ENCODE data around the gene KIAA1755.

DNA sequence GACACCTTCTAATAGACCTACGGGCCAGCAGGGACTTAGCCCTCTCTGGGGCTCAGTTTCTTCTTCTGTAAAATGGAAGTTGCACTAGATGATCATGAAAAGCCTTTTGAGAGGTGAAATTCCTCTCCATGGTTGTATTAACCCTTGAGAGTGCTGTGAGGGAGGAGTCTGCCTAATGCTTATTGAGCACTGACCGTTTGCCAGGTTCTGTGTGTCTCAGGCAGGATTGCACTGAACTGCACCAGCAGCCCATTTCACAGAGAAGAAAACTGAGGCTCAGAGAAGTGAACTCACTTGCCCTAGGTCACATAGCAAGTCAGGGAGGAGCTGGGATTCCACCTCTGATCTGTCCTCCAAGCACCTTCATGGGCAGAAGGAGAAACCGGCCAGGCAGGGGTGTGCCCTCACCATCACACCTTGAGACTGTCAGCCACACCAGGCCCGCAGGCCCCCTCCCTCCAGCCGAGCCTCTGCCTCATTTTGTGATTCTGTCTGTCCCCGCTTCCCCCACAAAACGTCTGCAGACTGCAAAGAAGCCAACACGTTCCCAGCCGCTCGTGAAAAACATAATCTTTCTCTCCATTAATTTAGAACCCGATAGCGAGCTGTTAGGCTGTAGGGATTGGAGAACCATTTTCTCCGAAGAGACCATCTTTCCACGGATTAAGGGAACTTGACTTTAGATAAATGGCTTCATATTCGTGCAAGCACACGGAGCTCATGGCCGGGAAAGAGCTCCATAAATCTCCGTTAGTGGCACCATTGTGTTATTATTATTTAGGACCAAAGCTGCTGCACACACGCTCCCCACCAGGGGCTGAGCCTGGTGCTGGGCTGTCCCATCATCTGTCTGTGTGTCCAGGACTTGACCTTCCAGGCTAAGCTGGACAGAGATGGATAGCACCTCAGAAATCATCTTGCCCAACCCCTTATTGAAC lies 46.0 kb downstream of the KIAA1755 start:
- TF ChIP-seq, protein P1, sequence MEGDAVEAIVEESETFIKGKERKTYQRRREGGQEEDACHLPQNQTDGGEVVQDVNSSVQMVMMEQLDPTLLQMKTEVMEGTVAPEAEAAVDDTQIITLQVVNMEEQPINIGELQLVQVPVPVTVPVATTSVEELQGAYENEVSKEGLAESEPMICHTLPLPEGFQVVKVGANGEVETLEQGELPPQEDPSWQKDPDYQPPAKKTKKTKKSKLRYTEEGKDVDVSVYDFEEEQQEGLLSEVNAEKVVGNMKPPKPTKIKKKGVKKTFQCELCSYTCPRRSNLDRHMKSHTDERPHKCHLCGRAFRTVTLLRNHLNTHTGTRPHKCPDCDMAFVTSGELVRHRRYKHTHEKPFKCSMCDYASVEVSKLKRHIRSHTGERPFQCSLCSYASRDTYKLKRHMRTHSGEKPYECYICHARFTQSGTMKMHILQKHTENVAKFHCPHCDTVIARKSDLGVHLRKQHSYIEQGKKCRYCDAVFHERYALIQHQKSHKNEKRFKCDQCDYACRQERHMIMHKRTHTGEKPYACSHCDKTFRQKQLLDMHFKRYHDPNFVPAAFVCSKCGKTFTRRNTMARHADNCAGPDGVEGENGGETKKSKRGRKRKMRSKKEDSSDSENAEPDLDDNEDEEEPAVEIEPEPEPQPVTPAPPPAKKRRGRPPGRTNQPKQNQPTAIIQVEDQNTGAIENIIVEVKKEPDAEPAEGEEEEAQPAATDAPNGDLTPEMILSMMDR (IDR thresholded peaks at IDR 0.05): no peak
- TF ChIP-seq POLR2A (IDR thresholded peaks at IDR 0.05): no peak

Measured in body of pancreas (tissue), 4 donors.